ENCODE results near the gene PLCB1.

DNA sequence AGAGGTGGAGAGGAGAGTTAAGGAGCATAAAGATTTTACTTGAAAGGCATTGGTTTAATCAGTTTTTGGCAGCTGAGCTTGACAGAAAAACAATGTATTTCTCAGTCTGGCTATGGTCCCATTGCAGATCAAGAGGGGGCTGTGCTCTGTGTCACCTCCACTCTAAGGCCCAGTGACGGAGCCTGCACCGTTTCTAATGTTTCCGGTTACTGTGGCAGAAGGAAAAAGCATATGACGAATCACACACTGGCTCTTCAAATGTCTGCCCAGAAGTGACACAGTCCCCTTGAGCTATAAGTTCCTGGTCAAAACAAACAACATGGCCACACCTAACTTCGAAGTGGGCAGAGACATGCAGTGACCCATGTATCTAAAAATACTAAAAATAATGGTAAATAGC, 372.0 kb downstream of the PLCB1 start:
- TF ChIP-seq GATA3 (IDR thresholded peaks at IDR 0.05; ENCODE audit: low read depth, low read length) (no peak), GATA2 (IDR thresholded peaks at IDR 0.05; ENCODE audit: low read depth, low read length) (no peak)
